A549 (cell line): Measurements from ENCODE around the gene TMEM43.

Experiments
- ESRRA ChIP-seq: fragments of 150-350 bp; IDR thresholded peaks from 2 replicates; pipeline ENCODE4 v1.6.1; 2014; ENCODE audit warnings: mild to moderate bottlenecking, low read length, borderline replicate concordance
- KDM1A ChIP-seq: fragments of 200-600 bp; sonication (generic); IDR thresholded peaks from 2 replicates; pipeline ENCODE4 v1.6.1; 2016; ENCODE audit warnings: low read depth, mild to moderate bottlenecking
- POLR2A ChIP-seq: IDR thresholded peaks from 2 replicates; pipeline ENCODE4 v1.6.1; 2012; ENCODE audit warnings: mild to moderate bottlenecking, low read length
- SREBF2 ChIP-seq: fragments of 450-650 bp; IDR thresholded peaks from 2 replicates; pipeline ENCODE4 v1.6.1; 2014; ENCODE audit warnings: mild to moderate bottlenecking, moderate library complexity
- TF ChIP-seq, protein P1 (sequence below): fragments of >200 bp; sonication (Bioruptor Twin); formaldehyde crosslinking; IDR thresholded peaks from 3 replicates; pipeline ENCODE4 v1.5.1; 2016

DNA sequence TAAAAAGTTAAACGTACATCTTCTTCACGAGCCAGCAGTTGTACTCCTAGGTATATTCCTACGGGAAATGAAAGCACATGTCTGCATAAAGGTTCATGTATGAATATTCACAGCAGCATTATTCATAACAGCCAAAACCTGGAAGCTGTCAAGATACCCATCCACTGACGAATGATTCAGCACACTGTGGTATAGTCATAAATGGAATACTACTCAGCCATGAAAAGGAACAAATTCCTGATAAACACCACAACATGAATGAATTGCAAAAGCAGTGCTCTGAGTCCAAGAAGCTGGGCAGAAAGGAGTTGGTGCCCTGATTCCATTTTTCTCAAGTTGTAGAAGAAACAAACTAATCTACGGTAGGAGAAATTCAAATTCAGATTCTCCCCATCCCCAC is 3.9 kb downstream of the TMEM43 start:
- TF ChIP-seq, protein P1, sequence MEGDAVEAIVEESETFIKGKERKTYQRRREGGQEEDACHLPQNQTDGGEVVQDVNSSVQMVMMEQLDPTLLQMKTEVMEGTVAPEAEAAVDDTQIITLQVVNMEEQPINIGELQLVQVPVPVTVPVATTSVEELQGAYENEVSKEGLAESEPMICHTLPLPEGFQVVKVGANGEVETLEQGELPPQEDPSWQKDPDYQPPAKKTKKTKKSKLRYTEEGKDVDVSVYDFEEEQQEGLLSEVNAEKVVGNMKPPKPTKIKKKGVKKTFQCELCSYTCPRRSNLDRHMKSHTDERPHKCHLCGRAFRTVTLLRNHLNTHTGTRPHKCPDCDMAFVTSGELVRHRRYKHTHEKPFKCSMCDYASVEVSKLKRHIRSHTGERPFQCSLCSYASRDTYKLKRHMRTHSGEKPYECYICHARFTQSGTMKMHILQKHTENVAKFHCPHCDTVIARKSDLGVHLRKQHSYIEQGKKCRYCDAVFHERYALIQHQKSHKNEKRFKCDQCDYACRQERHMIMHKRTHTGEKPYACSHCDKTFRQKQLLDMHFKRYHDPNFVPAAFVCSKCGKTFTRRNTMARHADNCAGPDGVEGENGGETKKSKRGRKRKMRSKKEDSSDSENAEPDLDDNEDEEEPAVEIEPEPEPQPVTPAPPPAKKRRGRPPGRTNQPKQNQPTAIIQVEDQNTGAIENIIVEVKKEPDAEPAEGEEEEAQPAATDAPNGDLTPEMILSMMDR, result no peak
- TF ChIP-seq POLR2A (no peak), KDM1A (peak; percentile 76; the same call in 1 of the 2 replicates), ESRRA (no peak), SREBF2 (no peak)
